SK-N-MC (cell line): ENCODE results near the gene ITGB3BP.

ENCODE experiments used
- EZH2 ChIP-seq: fragments of 200-600 bp; sonication (generic); IDR thresholded peaks from one replicate; pipeline ENCODE4 v1.6.1; 2017; ENCODE audit warnings: antibody characterized with exemption
- POLR2AphosphoS5 ChIP-seq: IDR thresholded peaks from 2 replicates; pipeline ENCODE4 v1.6.1; 2012; ENCODE audit warnings: mild to moderate bottlenecking, low read depth, low read length, borderline replicate concordance

- TF ChIP-seq EZH2 (no peak), POLR2AphosphoS5 (no peak)
Measured at GRCh38 chr1:63466759-63467158, 56.3 kb downstream of the ITGB3BP start.
